Neural progenitor cell (in vitro differentiated cells): ENCODE data around the gene LRP6. TPM values are rescaled to one million over a fixed set of nuclear protein-coding genes. Genes with fewer than 3 reads are reported as not detected.

ENCODE experiments used
- DNase-seq: peaks from one replicate; pipeline ENCODE4 v3.0.0-alpha.2; 2016; ENCODE audit warnings: low spot score
- H2AFZ ChIP-seq: fragments of 200-600 bp; sonication (generic); replicated peaks from 2 replicates; pipeline ENCODE4 v1.6.1; 2016; ENCODE audit warnings: antibody characterized with exemption
- H3F3A ChIP-seq: fragments of 200-600 bp; sonication (generic); 2 replicates; pipeline ENCODE4 v1.6.1; 2016; ENCODE audit warnings: antibody characterized with exemption, low read depth
- H3K27ac ChIP-seq: fragments of 200-600 bp; sonication (generic); 2 replicates; pipeline ENCODE4 v1.5.1; 2016; ENCODE audit warnings: mild to moderate bottlenecking
- H3K27me3 ChIP-seq: fragments of 200-600 bp; sonication (generic); 2 replicates; pipeline ENCODE4 v1.6.1; 2016; ENCODE audit warnings: mild to moderate bottlenecking, moderate library complexity
- H3K36me3 ChIP-seq: fragments of 200-600 bp; sonication (generic); 2 replicates; pipeline ENCODE4 v1.5.1; 2016
- H3K4me1 ChIP-seq: fragments of 200-600 bp; sonication (generic); 2 replicates; pipeline ENCODE4 v1.6.1; 2016; ENCODE audit warnings: mixed run types
- H3K4me2 ChIP-seq: fragments of 200-600 bp; sonication (generic); 2 replicates; pipeline ENCODE4 v1.6.1; 2016
- H3K4me3 ChIP-seq: fragments of 200-600 bp; sonication (generic); 2 replicates; pipeline ENCODE4 v1.5.1; 2016
- H3K79me2 ChIP-seq: fragments of 200-600 bp; sonication (generic); 2 replicates; pipeline ENCODE4 v1.6.1; 2016; ENCODE audit warnings: low read depth
- H3K9ac ChIP-seq: fragments of 200-600 bp; sonication (generic); 2 replicates; pipeline ENCODE4 v1.6.1; 2016
- H3K9me3 ChIP-seq: fragments of 200-600 bp; sonication (generic); 2 replicates; pipeline ENCODE4 v1.5.1; 2016; ENCODE audit warnings: low read depth
- H4K20me1 ChIP-seq: fragments of 200-600 bp; sonication (generic); 2 replicates; pipeline ENCODE4 v1.6.1; 2016; ENCODE audit warnings: low read depth
- H3K27ac Mint-ChIP-seq: 3 replicates; pipeline ENCODE4 v1.8.0; 2021; ENCODE audit warnings: mixed read lengths
- H3K27me3 Mint-ChIP-seq: 2 replicates; pipeline ENCODE4 v1.8.0; 2022; ENCODE audit warnings: low read depth, mild to moderate bottlenecking, inconsistent platforms, moderate library complexity, mixed read lengths; ENCODE audit not compliant: insufficient read depth
- H3K36me3 Mint-ChIP-seq: 3 replicates; pipeline ENCODE4 v1.8.0; 2021; ENCODE audit warnings: mixed read lengths
- H3K4me1 Mint-ChIP-seq: 3 replicates; pipeline ENCODE4 v1.8.0; 2021; ENCODE audit warnings: mixed read lengths
- H3K4me3 Mint-ChIP-seq: 3 replicates; pipeline ENCODE4 v1.8.0; 2021; ENCODE audit warnings: mild to moderate bottlenecking, moderate library complexity, mixed read lengths
- H3K9me3 Mint-ChIP-seq: 3 replicates; pipeline ENCODE4 v1.8.0; 2020; ENCODE audit warnings: mixed read lengths
- EZH2 ChIP-seq: fragments of 200-600 bp; sonication (generic); IDR thresholded peaks from 2 replicates; pipeline ENCODE4 v1.6.1; 2017; ENCODE audit warnings: antibody characterized with exemption, mild to moderate bottlenecking, moderate library complexity
- EZH2phosphoT487 ChIP-seq: fragments of 200-600 bp; sonication (generic); IDR thresholded peaks from 2 replicates; pipeline ENCODE4 v1.6.1; 2017; ENCODE audit warnings: antibody characterized with exemption
- total RNA-seq: library from RNA; depleted of rRNA; stranded (reverse); fragments of >200 nt; gene quantifications from 2 replicates; pipeline ENCODE4 v1.2.3, GENCODE V29; 2015; ENCODE audit warnings: low replicate concordance
- TF ChIP-seq, protein P1 (sequence below): fragments of 200-600 bp; sonication (generic); IDR thresholded peaks from 2 replicates; pipeline ENCODE4 v1.5.1; 2017; ENCODE audit warnings: antibody characterized with exemption, mild to moderate bottlenecking

The LRP6 gene
- total RNA-seq, 1 donor from 2014 or later: 68.0 TPM

DNA sequence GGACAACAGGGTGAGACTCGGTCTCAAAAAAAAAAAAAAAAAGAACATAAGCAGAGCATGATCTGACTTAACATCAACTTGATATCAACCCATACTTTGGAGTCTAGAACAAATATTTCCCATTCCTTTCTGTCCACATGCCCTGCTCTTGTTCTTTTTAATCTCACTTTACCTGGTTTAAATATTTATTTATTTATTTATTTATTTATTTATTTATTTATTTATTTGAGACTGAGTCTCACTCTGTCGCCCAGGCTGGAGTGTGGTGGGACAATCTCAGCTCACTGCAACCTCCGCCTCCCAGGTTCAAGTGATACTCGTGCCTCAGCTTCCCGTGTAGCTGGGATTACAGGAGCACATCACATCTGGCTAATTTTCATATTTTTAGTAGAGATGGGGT, 19.6 kb upstream of the LRP6 start:
- no peak overlapping the region for H3K27ac Mint-ChIP-seq
- H3K4me1 ChIP-seq: peaks cover 22% of the 10 kb centered on the region
- H3K27me3 Mint-ChIP-seq: peaks cover 17% of the 10 kb centered on the region
- H3K79me2 ChIP-seq: no peaks in the 10 kb centered on the region
- peaks cover 27% of the 10 kb centered on the region for H3F3A ChIP-seq
- TF ChIP-seq EZH2 (no peak), EZH2phosphoT487 (no peak)
- TF ChIP-seq, protein P1, sequence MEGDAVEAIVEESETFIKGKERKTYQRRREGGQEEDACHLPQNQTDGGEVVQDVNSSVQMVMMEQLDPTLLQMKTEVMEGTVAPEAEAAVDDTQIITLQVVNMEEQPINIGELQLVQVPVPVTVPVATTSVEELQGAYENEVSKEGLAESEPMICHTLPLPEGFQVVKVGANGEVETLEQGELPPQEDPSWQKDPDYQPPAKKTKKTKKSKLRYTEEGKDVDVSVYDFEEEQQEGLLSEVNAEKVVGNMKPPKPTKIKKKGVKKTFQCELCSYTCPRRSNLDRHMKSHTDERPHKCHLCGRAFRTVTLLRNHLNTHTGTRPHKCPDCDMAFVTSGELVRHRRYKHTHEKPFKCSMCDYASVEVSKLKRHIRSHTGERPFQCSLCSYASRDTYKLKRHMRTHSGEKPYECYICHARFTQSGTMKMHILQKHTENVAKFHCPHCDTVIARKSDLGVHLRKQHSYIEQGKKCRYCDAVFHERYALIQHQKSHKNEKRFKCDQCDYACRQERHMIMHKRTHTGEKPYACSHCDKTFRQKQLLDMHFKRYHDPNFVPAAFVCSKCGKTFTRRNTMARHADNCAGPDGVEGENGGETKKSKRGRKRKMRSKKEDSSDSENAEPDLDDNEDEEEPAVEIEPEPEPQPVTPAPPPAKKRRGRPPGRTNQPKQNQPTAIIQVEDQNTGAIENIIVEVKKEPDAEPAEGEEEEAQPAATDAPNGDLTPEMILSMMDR: no peak
- H3K9ac ChIP-seq: no peak overlapping the region
- H3K36me3 Mint-ChIP-seq: no peaks in the 10 kb centered on the region
- peaks cover 32% of the 10 kb centered on the region for H3K4me1 Mint-ChIP-seq
- no peak for DNase-seq
- no peaks in the 10 kb centered on the region for H3K27me3 ChIP-seq
- H3K27ac ChIP-seq: no peak overlapping the region
- H2AFZ ChIP-seq: no peak overlapping the region
- no peak overlapping the region for H3K4me3 ChIP-seq
- H3K36me3 ChIP-seq: no peaks in the 10 kb centered on the region
- no peaks in the 10 kb centered on the region for H3K9me3 ChIP-seq
- H3K4me3 Mint-ChIP-seq: no peak overlapping the region
- no peaks in the 10 kb centered on the region for H4K20me1 ChIP-seq
- peaks cover 12% of the 10 kb centered on the region for H3K9me3 Mint-ChIP-seq
- no peak overlapping the region for H3K4me2 ChIP-seq

- TF ChIP-seq, protein P1: no peak
- TF ChIP-seq EZH2 (no peak), EZH2phosphoT487 (no peak)
- peaks cover 27% of the 10 kb centered on the region for H3F3A ChIP-seq
- H4K20me1 ChIP-seq: no peaks in the 10 kb centered on the region
- peaks cover 13% of the 10 kb centered on the region for H3K27me3 Mint-ChIP-seq
- DNase-seq: no peak
- no peaks in the 10 kb centered on the region for H3K9me3 ChIP-seq
- no peaks in the 10 kb centered on the region for H3K36me3 ChIP-seq
- no peak overlapping the region for H2AFZ ChIP-seq
- H3K4me3 ChIP-seq: no peak overlapping the region
- H3K9me3 Mint-ChIP-seq: peaks cover 11% of the 10 kb centered on the region
- H3K4me1 ChIP-seq: peaks cover 29% of the 10 kb centered on the region
- H3K36me3 Mint-ChIP-seq: peaks cover under 1% of the 10 kb centered on the region
- H3K9ac ChIP-seq: no peak overlapping the region
- H3K4me1 Mint-ChIP-seq: peaks cover 38% of the 10 kb centered on the region
- no peaks in the 10 kb centered on the region for H3K79me2 ChIP-seq
- no peak overlapping the region for H3K27ac ChIP-seq
- no peak overlapping the region for H3K4me3 Mint-ChIP-seq
- H3K4me2 ChIP-seq: peak overlapping the region; percentile 7
- H3K27ac Mint-ChIP-seq: peak overlapping the region; percentile 79
- H3K27me3 ChIP-seq: no peaks in the 10 kb centered on the region
Measured at GRCh38 chr12:12282761-12283425, 16.0 kb upstream of the LRP6 start.

DNA sequence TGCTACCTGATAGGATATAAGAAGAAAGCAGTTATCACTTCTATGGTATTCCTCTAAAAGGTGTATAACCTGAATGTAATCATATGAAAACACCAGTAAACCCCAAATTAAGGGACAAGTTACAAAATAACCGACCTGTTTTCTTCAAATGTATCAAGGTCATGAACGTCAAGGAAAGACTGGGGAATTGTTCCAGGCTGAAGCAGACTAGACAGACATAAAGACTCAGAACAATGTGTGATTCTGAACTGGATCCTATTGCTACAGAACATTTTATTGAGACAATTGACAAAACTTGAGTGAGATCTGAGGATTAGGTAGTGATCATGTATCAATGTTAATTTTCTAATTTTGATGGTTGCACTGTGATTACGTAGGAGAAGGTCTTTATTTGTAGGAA, 15.4 kb upstream of the LRP6 start:
- Mint-ChIP-seq H3K27ac (peak overlapping the region; percentile 6), H3K4me1 (peaks cover 38% of the 10 kb centered on the region)

More for the DNA sequence above, 15.4 kb upstream of the LRP6 start:
- Mint-ChIP-seq H3K9me3 (peaks cover 18% of the 10 kb centered on the region), H3K4me3 (peak overlapping the region; percentile 12), H3K36me3 (peaks cover 2% of the 10 kb centered on the region), H3K27me3 (peaks cover 10% of the 10 kb centered on the region)
- Histone ChIP-seq H3K4me3 (no peak overlapping the region), H3K36me3 (no peaks in the 10 kb centered on the region), H3K4me1 (peaks cover 29% of the 10 kb centered on the region), H3K9me3 (no peaks in the 10 kb centered on the region), H3K79me2 (no peaks in the 10 kb centered on the region), H4K20me1 (no peaks in the 10 kb centered on the region), H3K9ac (no peak overlapping the region), H3K27me3 (no peaks in the 10 kb centered on the region), H2AFZ (no peak overlapping the region), H3K4me2 (peak overlapping the region; percentile 7), H3K27ac (no peak overlapping the region), H3F3A (peaks cover 27% of the 10 kb centered on the region)
- TF ChIP-seq EZH2phosphoT487: no peak
- TF ChIP-seq, protein P1: no peak
- no peak for TF ChIP-seq EZH2
- DNase-seq: no peak
